ENCODE data around the gene C5.
"Not testable (repeated sequence)": the region's sequence is repeated elsewhere in the genome, so short reads cannot be mapped to it uniquely, and the experiment has no call there.

The C5 gene

DNA sequence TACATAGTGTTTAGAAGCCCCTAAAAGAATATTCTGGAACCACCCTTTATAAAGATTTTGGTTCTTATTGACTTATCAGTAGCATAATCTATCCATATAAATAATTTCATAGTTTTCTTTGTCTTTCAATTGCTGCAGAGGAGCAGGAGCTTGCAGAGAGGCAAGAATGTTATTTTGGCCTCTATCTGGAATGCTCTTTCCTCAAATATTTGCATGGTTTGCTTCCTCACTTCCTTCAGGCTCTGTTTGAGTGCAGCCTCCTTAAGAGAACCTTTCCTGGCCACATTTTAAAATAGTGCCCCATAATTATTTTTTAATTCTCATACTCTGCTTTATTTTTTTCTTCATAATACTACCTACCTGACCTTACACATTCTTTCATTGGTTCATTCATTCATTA, 1.5 kb downstream of the C5 start:
- H3K4me3 ChIP-seq (ENCODE audit: low read depth, low read length): no peak overlapping the region
- no peak overlapping the region for H3K4me2 ChIP-seq (ENCODE audit: low read length)
- H3K9ac ChIP-seq (ENCODE audit: low read length): no peak overlapping the region
- no peak overlapping the region for H4K91ac ChIP-seq (ENCODE audit: low read depth, low read length)
- no peaks in the 10 kb centered on the region for H3K9me3 ChIP-seq (ENCODE audit: insufficient read depth, low read depth, low read length)
- H3K27ac ChIP-seq (ENCODE audit: low read depth, low read length): no peak overlapping the region
- no peak overlapping the region for H4K12ac ChIP-seq (ENCODE audit: low read depth, low read length)
- H2BK120ac ChIP-seq (ENCODE audit: insufficient read depth, low read length, poor library complexity): no peak overlapping the region
- no peaks in the 10 kb centered on the region for H3K79me1 ChIP-seq (ENCODE audit: low read length)
- H2AFZ ChIP-seq (ENCODE audit: insufficient read depth, low read length, poor library complexity): no peak overlapping the region
- no peaks in the 10 kb centered on the region for H3K79me2 ChIP-seq (ENCODE audit: control insufficient read depth, insufficient read depth, low read length, poor library complexity)
- no peak overlapping the region for H2BK5ac ChIP-seq (ENCODE audit: low read depth, low read length, poor library complexity)
- no peak overlapping the region for H2AK5ac ChIP-seq (ENCODE audit: low read length)
- no peaks in the 10 kb centered on the region for H3K27me3 ChIP-seq (ENCODE audit: insufficient read depth, low read length)
- no peak overlapping the region for H3K14ac ChIP-seq (ENCODE audit: low read length)
- no peak overlapping the region for H3K18ac ChIP-seq (ENCODE audit: low read length)
- no peak overlapping the region for H4K8ac ChIP-seq (ENCODE audit: low read depth, low read length)
- H3K4me1 ChIP-seq (ENCODE audit: control insufficient read depth in 1 of 2, insufficient read depth in 2 of 2, low read length in 2 of 2): peaks cover 0 to 2% of the 10 kb centered on the region in 2 experiments
- H3K4ac ChIP-seq (ENCODE audit: low read depth, low read length): no peak overlapping the region
- H3K23ac ChIP-seq (ENCODE audit: low read length): no peak overlapping the region
- DNase-seq: no peak
- no peaks in the 10 kb centered on the region for H3K36me3 ChIP-seq (ENCODE audit: control insufficient read depth in 1 of 2, insufficient read depth in 2 of 2, low read length in 2 of 2)
- H2BK12ac ChIP-seq (ENCODE audit: low read length): no peak overlapping the region

DNA sequence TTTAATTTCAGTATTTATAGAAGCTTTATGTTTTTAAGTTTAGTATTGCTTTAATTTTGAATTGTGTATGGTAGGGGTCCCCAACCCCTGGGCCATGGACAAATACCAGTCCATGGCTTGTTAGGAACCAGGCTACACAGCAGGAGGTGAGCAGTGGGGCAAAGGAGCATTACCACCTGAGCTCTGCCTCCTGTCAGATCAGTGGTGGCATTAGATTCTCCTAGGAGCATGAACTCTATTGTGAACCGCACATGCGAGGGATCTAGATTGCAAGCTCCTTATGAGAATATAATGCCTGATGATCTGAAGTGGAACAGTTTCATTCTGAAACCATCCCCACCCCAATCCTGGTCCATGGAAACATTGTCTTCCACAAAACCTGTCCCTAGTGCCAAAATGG, 1.9 kb downstream of the C5 start:
- Histone ChIP-seq H4K12ac (ENCODE audit: low read depth, low read length) (no peak overlapping the region), H3K14ac (ENCODE audit: low read length) (no peak overlapping the region), H3K9me3 (ENCODE audit: insufficient read depth, low read depth, low read length) (no peaks in the 10 kb centered on the region), H3K4me1 (ENCODE audit: control insufficient read depth in 1 of 2, insufficient read depth in 2 of 2, low read length in 2 of 2) (no peaks in the 10 kb centered on the region), H2BK120ac (ENCODE audit: insufficient read depth, low read length, poor library complexity) (no peak overlapping the region), H4K91ac (ENCODE audit: low read depth, low read length) (no peak overlapping the region), H2BK12ac (ENCODE audit: low read length) (no peak overlapping the region), H3K23ac (ENCODE audit: low read length) (no peak overlapping the region), H3K36me3 (ENCODE audit: control insufficient read depth in 1 of 2, insufficient read depth in 2 of 2, low read length in 2 of 2) (no peaks in the 10 kb centered on the region), H3K4me3 (ENCODE audit: low read depth, low read length) (no peak overlapping the region), H4K8ac (ENCODE audit: low read depth, low read length) (no peak overlapping the region), H2AFZ (ENCODE audit: insufficient read depth, low read length, poor library complexity) (no peak overlapping the region), H2BK5ac (ENCODE audit: low read depth, low read length, poor library complexity) (no peak overlapping the region), H3K27ac (ENCODE audit: low read depth, low read length) (no peak overlapping the region), H3K79me1 (ENCODE audit: low read length) (no peaks in the 10 kb centered on the region), H3K9ac (ENCODE audit: low read length) (no peak overlapping the region), H3K18ac (ENCODE audit: low read length) (no peak overlapping the region), H3K4me2 (ENCODE audit: low read length) (no peak overlapping the region), H3K4ac (ENCODE audit: low read depth, low read length) (no peak overlapping the region), H2AK5ac (ENCODE audit: low read length) (no peak overlapping the region), H3K27me3 (ENCODE audit: insufficient read depth, low read length) (no peaks in the 10 kb centered on the region), H3K79me2 (ENCODE audit: control insufficient read depth, insufficient read depth, low read length, poor library complexity) (no peaks in the 10 kb centered on the region)
- DNase-seq: no peak
- no CpG with 5 or more reads among the region's 2 CpGs for WGBS (ENCODE audit: extremely low coverage, insufficient coverage, insufficient read length)

DNA sequence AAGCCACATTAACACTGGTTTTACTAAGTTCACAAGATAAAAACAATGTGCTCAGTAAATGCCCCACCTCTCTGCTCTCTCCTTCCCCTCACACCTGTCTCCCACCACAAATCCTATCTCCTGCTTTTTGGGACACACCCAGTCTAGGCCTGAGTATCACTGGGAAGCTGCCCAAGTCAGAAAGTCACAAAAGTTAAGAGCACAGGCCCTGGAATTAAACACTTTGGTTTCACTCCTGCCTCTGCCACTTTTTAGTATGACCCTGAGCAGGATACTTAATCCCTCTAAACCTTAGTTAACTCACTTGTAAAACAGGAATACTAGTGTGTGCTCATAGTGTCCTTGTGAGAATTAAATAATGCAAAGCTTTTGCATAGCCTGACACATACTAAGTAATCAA, 11.3 kb downstream of the C5 start:
- Histone ChIP-seq H3K4ac (ENCODE audit: low read depth, low read length) (no peak overlapping the region), H3K9ac (ENCODE audit: low read length) (no peak overlapping the region), H3K27ac (ENCODE audit: low read depth, low read length) (no peak overlapping the region), H2BK12ac (ENCODE audit: low read length) (no peak overlapping the region), H3K23ac (ENCODE audit: low read length) (no peak overlapping the region), H2AFZ (ENCODE audit: insufficient read depth, low read length, poor library complexity) (no peak overlapping the region), H3K79me2 (ENCODE audit: control insufficient read depth, insufficient read depth, low read length, poor library complexity) (no peaks in the 10 kb centered on the region), H4K12ac (ENCODE audit: low read depth, low read length) (no peak overlapping the region), H2BK120ac (ENCODE audit: insufficient read depth, low read length, poor library complexity) (no peak overlapping the region), H3K27me3 (ENCODE audit: insufficient read depth, low read length) (no peaks in the 10 kb centered on the region), H3K4me1 (ENCODE audit: control insufficient read depth in 1 of 2, insufficient read depth in 2 of 2, low read length in 2 of 2) (no peaks in the 10 kb centered on the region), H3K18ac (ENCODE audit: low read length) (no peak overlapping the region), H4K91ac (ENCODE audit: low read depth, low read length) (no peak overlapping the region), H2AK5ac (ENCODE audit: low read length) (no peak overlapping the region), H2BK5ac (ENCODE audit: low read depth, low read length, poor library complexity) (no peak overlapping the region), H3K14ac (ENCODE audit: low read length) (no peak overlapping the region), H3K4me2 (ENCODE audit: low read length) (no peak overlapping the region), H3K36me3 (ENCODE audit: control insufficient read depth in 1 of 2, insufficient read depth in 2 of 2, low read length in 2 of 2) (no peaks in the 10 kb centered on the region), H3K79me1 (ENCODE audit: low read length) (no peaks in the 10 kb centered on the region), H4K8ac (ENCODE audit: low read depth, low read length) (no peak overlapping the region), H3K9me3 (ENCODE audit: insufficient read depth, low read depth, low read length) (no peaks in the 10 kb centered on the region), H3K4me3 (ENCODE audit: low read depth, low read length) (no peak overlapping the region)
- DNase-seq: no peak

DNA sequence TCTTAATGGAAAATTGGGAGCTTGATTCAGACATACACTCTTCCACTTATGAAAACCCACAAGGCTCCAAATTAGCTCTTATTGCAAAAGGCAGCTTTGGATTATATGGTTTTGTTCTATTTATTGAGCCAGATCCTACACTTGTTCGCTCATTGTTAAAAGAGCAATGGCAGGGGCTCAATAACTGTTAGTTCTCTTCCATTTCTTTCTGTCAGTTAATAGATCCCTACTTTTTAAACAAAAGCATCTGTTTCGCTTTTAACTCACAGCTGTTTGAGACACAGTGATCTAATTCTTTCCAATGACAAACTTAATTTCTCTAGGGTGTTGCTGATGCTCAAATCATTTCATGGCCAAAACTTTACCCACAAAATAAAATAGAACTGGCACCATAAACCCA, 11.7 kb downstream of the C5 start:
- Histone ChIP-seq H3K79me2 (ENCODE audit: control insufficient read depth, insufficient read depth, low read length, poor library complexity) (no peaks in the 10 kb centered on the region), H4K91ac (ENCODE audit: low read depth, low read length) (no peak overlapping the region), H2AFZ (ENCODE audit: insufficient read depth, low read length, poor library complexity) (no peak overlapping the region), H4K8ac (ENCODE audit: low read depth, low read length) (no peak overlapping the region), H3K14ac (ENCODE audit: low read length) (no peak overlapping the region), H4K12ac (ENCODE audit: low read depth, low read length) (no peak overlapping the region), H2BK12ac (ENCODE audit: low read length) (no peak overlapping the region), H3K36me3 (ENCODE audit: control insufficient read depth in 1 of 2, insufficient read depth in 2 of 2, low read length in 2 of 2) (no peaks in the 10 kb centered on the region), H3K4ac (ENCODE audit: low read depth, low read length) (no peak overlapping the region), H2BK120ac (ENCODE audit: insufficient read depth, low read length, poor library complexity) (no peak overlapping the region), H3K9me3 (ENCODE audit: insufficient read depth, low read depth, low read length) (no peaks in the 10 kb centered on the region), H3K18ac (ENCODE audit: low read length) (no peak overlapping the region), H2BK5ac (ENCODE audit: low read depth, low read length, poor library complexity) (no peak overlapping the region), H3K4me3 (ENCODE audit: low read depth, low read length) (no peak overlapping the region), H3K23ac (ENCODE audit: low read length) (no peak overlapping the region), H2AK5ac (ENCODE audit: low read length) (no peak overlapping the region), H3K4me1 (ENCODE audit: control insufficient read depth in 1 of 2, insufficient read depth in 2 of 2, low read length in 2 of 2) (no peaks in the 10 kb centered on the region), H3K9ac (ENCODE audit: low read length) (no peak overlapping the region), H3K4me2 (ENCODE audit: low read length) (no peak overlapping the region), H3K27ac (ENCODE audit: low read depth, low read length) (no peak overlapping the region), H3K79me1 (ENCODE audit: low read length) (no peaks in the 10 kb centered on the region), H3K27me3 (ENCODE audit: insufficient read depth, low read length) (no peaks in the 10 kb centered on the region)
- no peak for DNase-seq
- whole genome bisulfite sequencing (ENCODE audit: extremely low coverage, insufficient coverage, insufficient read length): no CpG with 5 or more reads among the region's 2 CpGs

DNA sequence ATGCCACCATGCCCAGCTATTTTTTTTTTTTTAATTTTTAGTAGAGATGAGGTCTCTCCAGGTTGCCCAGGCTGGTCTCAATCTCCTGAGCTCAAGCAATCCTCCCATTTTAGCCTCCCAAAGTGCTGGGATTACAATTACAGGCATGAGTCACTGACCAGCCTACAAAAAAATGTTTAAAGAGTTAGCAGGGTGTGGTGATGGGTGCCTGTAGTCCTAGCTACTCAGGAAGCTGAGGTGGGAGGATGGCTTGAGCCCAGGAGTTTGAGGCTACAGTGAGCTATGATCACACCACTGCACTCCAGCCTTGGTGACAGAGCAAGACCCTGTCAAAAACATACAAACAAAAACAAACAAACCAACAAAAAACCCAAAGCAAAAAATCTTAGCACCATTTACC, 14.4 kb downstream of the C5 start:
- H3K18ac ChIP-seq (ENCODE audit: low read length); H2AK5ac ChIP-seq (ENCODE audit: low read length); H3K9ac ChIP-seq (ENCODE audit: low read length); H3K36me3 ChIP-seq (ENCODE audit: control insufficient read depth in 1 of 2, insufficient read depth in 2 of 2, low read length in 2 of 2); H4K91ac ChIP-seq (ENCODE audit: low read depth, low read length); H2AFZ ChIP-seq (ENCODE audit: insufficient read depth, low read length, poor library complexity); H2BK12ac ChIP-seq (ENCODE audit: low read length); H3K79me1 ChIP-seq (ENCODE audit: low read length); H3K4me3 ChIP-seq (ENCODE audit: low read depth, low read length); H4K8ac ChIP-seq (ENCODE audit: low read depth, low read length); H3K27me3 ChIP-seq (ENCODE audit: insufficient read depth, low read length); H3K4me2 ChIP-seq (ENCODE audit: low read length); H3K4me1 ChIP-seq (ENCODE audit: control insufficient read depth in 1 of 2, insufficient read depth in 2 of 2, low read length in 2 of 2); H2BK120ac ChIP-seq (ENCODE audit: insufficient read depth, low read length, poor library complexity); H3K23ac ChIP-seq (ENCODE audit: low read length); DNase-seq; H4K12ac ChIP-seq (ENCODE audit: low read depth, low read length); H3K9me3 ChIP-seq (ENCODE audit: insufficient read depth, low read depth, low read length); H3K27ac ChIP-seq (ENCODE audit: low read depth, low read length); H2BK5ac ChIP-seq (ENCODE audit: low read depth, low read length, poor library complexity); H3K79me2 ChIP-seq (ENCODE audit: control insufficient read depth, insufficient read depth, low read length, poor library complexity); H3K14ac ChIP-seq (ENCODE audit: low read length); H3K4ac ChIP-seq (ENCODE audit: low read depth, low read length): not testable (repeated sequence)

Measured in trophoblast cell (in vitro differentiated cells and primary cell).